Measurements from ENCODE around the gene TARBP1.

The TARBP1 gene

GRCh38 chr1:234433563-234434285, 45.3 kb downstream of the TARBP1 start:
- no peak overlapping the region for H3K27ac ChIP-seq
- TF ChIP-seq CTCF (IDR thresholded peaks at IDR 0.05) (no peak), ZFX (IDR thresholded peaks at IDR 0.05; ENCODE audit: borderline replicate concordance) (no peak)

- TF ChIP-seq CTCF (IDR thresholded peaks at IDR 0.05), result no peak
- TF ChIP-seq ZFX (IDR thresholded peaks at IDR 0.05; ENCODE audit: borderline replicate concordance), result no peak
- H3K27ac ChIP-seq, result no peak overlapping the region
Measured at GRCh38 chr1:234431255-234431654, 47.7 kb downstream of the TARBP1 start.

- TF ChIP-seq CTCF (IDR thresholded peaks at IDR 0.05) (no peak), ZFX (IDR thresholded peaks at IDR 0.05; ENCODE audit: borderline replicate concordance) (no peak)
- no peak overlapping the region for H3K27ac ChIP-seq
Measured at GRCh38 chr1:234430691-234431090, 48.3 kb downstream of the TARBP1 start.

GRCh38 chr1:234429434-234429806, 49.6 kb downstream of the TARBP1 start:
- no peak overlapping the region for H3K27ac ChIP-seq
- TF ChIP-seq CTCF (IDR thresholded peaks at IDR 0.05), result no peak
- no peak for TF ChIP-seq ZFX (IDR thresholded peaks at IDR 0.05; ENCODE audit: borderline replicate concordance)

- no peak for TF ChIP-seq ZFX (IDR thresholded peaks at IDR 0.05; ENCODE audit: borderline replicate concordance)
- TF ChIP-seq CTCF (IDR thresholded peaks at IDR 0.05), result no peak
- H3K27ac ChIP-seq, result no peak overlapping the region
Measured at GRCh38 chr1:234427950-234428646, 50.9 kb downstream of the TARBP1 start.

GRCh38 chr1:234413990-234414389, 65.0 kb downstream of the TARBP1 start:
- no peak for TF ChIP-seq CTCF (IDR thresholded peaks at IDR 0.05)
- no peak overlapping the region for H3K27ac ChIP-seq

GRCh38 chr1:234413485-234413884, 65.5 kb downstream of the TARBP1 start:
- no peak for TF ChIP-seq ZFX (IDR thresholded peaks at IDR 0.05; ENCODE audit: borderline replicate concordance)

More at GRCh38 chr1:234413485-234413884, 65.5 kb downstream of the TARBP1 start:
- H3K27ac ChIP-seq, result no peak overlapping the region
